Measurements from ENCODE around the gene RGS7.
"Not testable (repeated sequence)": the region's sequence is repeated elsewhere in the genome, so short reads cannot be mapped to it uniquely, and the experiment has no call there.

RGS7 gene

GRCh38 chr1:241310451-241310850, 46.6 kb downstream of the RGS7 start:
- Histone ChIP-seq H4K20me1 (no peaks in the 10 kb centered on the region), H3K9me3 (peaks cover 6% of the 10 kb centered on the region), H3K4me3 (no peak overlapping the region), H3K36me3 (no peaks in the 10 kb centered on the region), H3K4me1 (no peaks in the 10 kb centered on the region), H3K9ac (no peak overlapping the region), H3K4me2 (no peak overlapping the region), H3K27me3 (no peaks in the 10 kb centered on the region), H3K27ac (no peak overlapping the region)
- TF ChIP-seq Cebpa-rat (IDR thresholded peaks at IDR 0.05) = no peak

GRCh38 chr1:241309651-241310050, 47.4 kb downstream of the RGS7 start:
- no peak overlapping the region for H3K27ac ChIP-seq
- H3K4me3 ChIP-seq = no peak overlapping the region
- H3K9me3 ChIP-seq = peaks cover 10% of the 10 kb centered on the region
- H3K9ac ChIP-seq = no peak overlapping the region
- no peaks in the 10 kb centered on the region for H3K36me3 ChIP-seq
- TF ChIP-seq Cebpa-rat (IDR thresholded peaks at IDR 0.05) = no peak
- no peaks in the 10 kb centered on the region for H3K4me1 ChIP-seq
- H3K4me2 ChIP-seq = no peak overlapping the region
- H3K27me3 ChIP-seq = no peaks in the 10 kb centered on the region
- no peaks in the 10 kb centered on the region for H4K20me1 ChIP-seq

GRCh38 chr1:241308471-241308870, 48.5 kb downstream of the RGS7 start:
- peaks cover 22% of the 10 kb centered on the region for H3K9me3 ChIP-seq

GRCh38 chr1:241308011-241308410, 49.0 kb downstream of the RGS7 start:
- peaks cover 26% of the 10 kb centered on the region for H3K9me3 ChIP-seq
- H3K27me3 ChIP-seq = no peaks in the 10 kb centered on the region
- H3K4me3 ChIP-seq = no peak overlapping the region
- H3K36me3 ChIP-seq = no peaks in the 10 kb centered on the region
- no peaks in the 10 kb centered on the region for H3K4me1 ChIP-seq
- no peak overlapping the region for H3K27ac ChIP-seq
- H3K4me2 ChIP-seq = no peak overlapping the region
- H4K20me1 ChIP-seq = no peaks in the 10 kb centered on the region
- H3K9ac ChIP-seq = no peak overlapping the region
- no peak for TF ChIP-seq Cebpa-rat (IDR thresholded peaks at IDR 0.05)

More at GRCh38 chr1:241308471-241308870, 48.5 kb downstream of the RGS7 start:
- TF ChIP-seq Cebpa-rat (IDR thresholded peaks at IDR 0.05) = no peak
- no peak overlapping the region for H3K4me3 ChIP-seq
- no peak overlapping the region for H3K4me2 ChIP-seq
- no peak overlapping the region for H3K9ac ChIP-seq
- H3K27me3 ChIP-seq = no peaks in the 10 kb centered on the region
- H4K20me1 ChIP-seq = no peaks in the 10 kb centered on the region
- H3K27ac ChIP-seq = no peak overlapping the region
- H3K36me3 ChIP-seq = no peaks in the 10 kb centered on the region
- H3K4me1 ChIP-seq = no peaks in the 10 kb centered on the region

- no peaks in the 10 kb centered on the region for H3K4me1 ChIP-seq
- no peak overlapping the region for H3K27ac ChIP-seq
- H3K36me3 ChIP-seq = no peaks in the 10 kb centered on the region
- H3K9me3 ChIP-seq = peaks cover 30% of the 10 kb centered on the region
- H3K9ac ChIP-seq = no peak overlapping the region
- TF ChIP-seq Cebpa-rat (IDR thresholded peaks at IDR 0.05) = no peak
- no peaks in the 10 kb centered on the region for H4K20me1 ChIP-seq
- no peaks in the 10 kb centered on the region for H3K27me3 ChIP-seq
- no peak overlapping the region for H3K4me3 ChIP-seq
- no peak overlapping the region for H3K4me2 ChIP-seq
These were observed 50.7 kb downstream of the RGS7 start for GRCh38 chr1:241306125-241306790.

GRCh38 chr1:241302024-241302423, 55.0 kb downstream of the RGS7 start:
- H3K4me3 ChIP-seq, H3K27ac ChIP-seq, H3K36me3 ChIP-seq, H3K27me3 ChIP-seq, H3K4me2 ChIP-seq, H3K4me1 ChIP-seq, H4K20me1 ChIP-seq, H3K9ac ChIP-seq: not testable (repeated sequence)
- H3K9me3 ChIP-seq = peaks cover 30% of the 10 kb centered on the region

GRCh38 chr1:241299347-241299746, 57.7 kb downstream of the RGS7 start:
- Histone ChIP-seq H3K4me3 (no peak overlapping the region), H3K27ac (no peak overlapping the region), H3K4me1 (no peaks in the 10 kb centered on the region), H4K20me1 (no peaks in the 10 kb centered on the region), H3K36me3 (no peaks in the 10 kb centered on the region), H3K9ac (no peak overlapping the region), H3K27me3 (no peaks in the 10 kb centered on the region), H3K9me3 (peaks cover 17% of the 10 kb centered on the region), H3K4me2 (no peak overlapping the region)
- TF ChIP-seq Cebpa-rat (IDR thresholded peaks at IDR 0.05) = no peak

- Histone ChIP-seq H3K9ac (no peak overlapping the region), H3K4me1 (no peaks in the 10 kb centered on the region), H3K9me3 (no peaks in the 10 kb centered on the region), H3K4me3 (no peak overlapping the region), H3K27ac (no peak overlapping the region), H3K36me3 (no peaks in the 10 kb centered on the region), H3K4me2 (no peak overlapping the region), H4K20me1 (no peaks in the 10 kb centered on the region), H3K27me3 (no peaks in the 10 kb centered on the region)
- TF ChIP-seq Cebpa-rat (IDR thresholded peaks at IDR 0.05) = no peak
These were observed 64.0 kb downstream of the RGS7 start for GRCh38 chr1:241292973-241293372.

- not testable (repeated sequence) for H3K36me3 ChIP-seq, H3K27me3 ChIP-seq, H4K20me1 ChIP-seq
These were observed 65.5 kb downstream of the RGS7 start for GRCh38 chr1:241291548-241291947.

GRCh38 chr1:241286486-241286885, 70.5 kb downstream of the RGS7 start:
- Histone ChIP-seq H3K27me3 (no peaks in the 10 kb centered on the region), H3K4me1 (no peaks in the 10 kb centered on the region), H3K36me3 (no peaks in the 10 kb centered on the region), H3K9me3 (peaks cover 6% of the 10 kb centered on the region), H3K9ac (no peak overlapping the region), H3K4me3 (no peak overlapping the region), H3K4me2 (no peak overlapping the region), H3K27ac (no peak overlapping the region), H4K20me1 (no peaks in the 10 kb centered on the region)
- TF ChIP-seq Cebpa-rat (IDR thresholded peaks at IDR 0.05) = no peak

More at GRCh38 chr1:241291548-241291947, 65.5 kb downstream of the RGS7 start:
- H3K4me2 ChIP-seq, H3K27ac ChIP-seq, H3K4me1 ChIP-seq, H3K9me3 ChIP-seq, H3K9ac ChIP-seq, H3K4me3 ChIP-seq: not testable (repeated sequence)

GRCh38 chr1:241276391-241276790, 80.6 kb downstream of the RGS7 start:
- Histone ChIP-seq H3K4me1 (no peaks in the 10 kb centered on the region), H3K27ac (no peak overlapping the region), H3K9me3 (peaks cover 7% of the 10 kb centered on the region; the same call in 1 of the 2 replicates), H3K4me3 (no peak overlapping the region), H3K9ac (no peak overlapping the region), H3K36me3 (no peaks in the 10 kb centered on the region), H4K20me1 (no peaks in the 10 kb centered on the region), H3K27me3 (no peaks in the 10 kb centered on the region; the same call in 1 of the 2 replicates), H3K4me2 (no peak overlapping the region)
- TF ChIP-seq Cebpa-rat (IDR thresholded peaks at IDR 0.05) = no peak
